Keratinocyte (primary cell): ENCODE data around the gene NCCRP1. TPM values are rescaled to one million over a fixed set of nuclear protein-coding genes. Genes with fewer than 3 reads are reported as not detected.

Experiments
- DNase-seq: peaks from one replicate; pipeline ENCODE4 v3.0.0-alpha.2; 2011; ENCODE audit warnings: low read depth, missing footprints, low spot score
- FAIRE-seq: peaks from 2 replicates; lab custom pipeline; 2011; peaks lifted over from hg19 to GRCh38; lab: Jason Lieb, UNC
- H2AFZ ChIP-seq: 2 replicates; pipeline ENCODE4 v1.6.0; 2012; ENCODE audit warnings: low read length, control low read depth, inconsistent platforms; ENCODE audit not compliant: control insufficient read depth
- H3K27ac ChIP-seq: 2 replicates; pipeline ENCODE4 v1.5.1; 2011; ENCODE audit warnings: low read length; ENCODE audit not compliant: control insufficient read depth, insufficient read depth
- H3K27me3 ChIP-seq: 3 replicates; pipeline ENCODE4 v1.6.0; 2011; ENCODE audit warnings: low read length; ENCODE audit not compliant: control insufficient read depth, insufficient read depth; ENCODE audit errors: extremely low read depth
- H3K36me3 ChIP-seq, 2 experiments: 2 replicates in 1 of 2; 3 replicates in 1 of 2; pipeline ENCODE4 v1.5.1; 2011; ENCODE audit warnings: low read length in 2 of 2, mild to moderate bottlenecking in 1 of 2; ENCODE audit not compliant: control insufficient read depth in 2 of 2, insufficient read depth in 2 of 2; ENCODE audit errors: extremely low read depth in 1 of 2
- H3K4me1 ChIP-seq: 3 replicates; pipeline ENCODE4 v1.5.1; 2011; ENCODE audit warnings: low read length; ENCODE audit not compliant: control insufficient read depth, insufficient read depth; ENCODE audit errors: extremely low read depth
- H3K4me2 ChIP-seq: 3 replicates; pipeline ENCODE4 v1.6.0; 2011; ENCODE audit warnings: low read depth, low read length; ENCODE audit not compliant: control insufficient read depth, insufficient read depth; ENCODE audit errors: extremely low read depth
- H3K4me3 ChIP-seq, 3 experiments: fragments of 200-600 bp in 1 of 3; sonication (generic) in 1 of 3; 2 replicates in 2 of 3; 3 replicates in 1 of 3; pipeline ENCODE4 v1.5.1; 2011 to 2016; ENCODE audit warnings: low read length in 3 of 3, mild to moderate bottlenecking in 3 of 3, control low read depth in 2 of 3, inconsistent platforms in 1 of 3, low read depth in 1 of 3, mixed read lengths in 1 of 3, mixed run types in 1 of 3, moderate library complexity in 1 of 3; ENCODE audit not compliant: control insufficient read depth in 2 of 3, insufficient read depth in 2 of 3; ENCODE audit errors: extremely low read depth in 1 of 3
- H3K79me2 ChIP-seq: 2 replicates; pipeline ENCODE4 v1.6.0; 2012; ENCODE audit warnings: low read length; ENCODE audit not compliant: control insufficient read depth, insufficient read depth
- H3K9ac ChIP-seq: 3 replicates; pipeline ENCODE4 v1.6.0; 2011; ENCODE audit warnings: low read length; ENCODE audit not compliant: control insufficient read depth, insufficient read depth; ENCODE audit errors: extremely low read depth
- H3K9me1 ChIP-seq: 3 replicates; pipeline ENCODE4 v1.6.0; 2011; ENCODE audit warnings: low read length; ENCODE audit not compliant: control insufficient read depth, insufficient read depth; ENCODE audit errors: extremely low read depth
- H3K9me3 ChIP-seq: 2 replicates; pipeline ENCODE4 v1.5.1; 2012; ENCODE audit warnings: low read depth, low read length; ENCODE audit not compliant: control insufficient read depth
- H4K20me1 ChIP-seq: 3 replicates; pipeline ENCODE4 v1.6.0; 2011; ENCODE audit warnings: low read length; ENCODE audit not compliant: control insufficient read depth, insufficient read depth; ENCODE audit errors: extremely low read depth
- CTCF ChIP-seq, 3 experiments: IDR thresholded peaks in 1 of 3; conservative IDR thresholded peaks in 1 of 3; optimal IDR thresholded peaks in 1 of 3; 2 replicates in 2 of 3; 3 replicates in 1 of 3; pipeline versions ENCODE3 to v1.5.1; 2011; ENCODE audit warnings: low read length in 3 of 3, mild to moderate bottlenecking in 3 of 3, moderate library complexity in 2 of 3, control low read depth in 1 of 3, inconsistent platforms in 1 of 3; ENCODE audit not compliant: insufficient read depth in 2 of 3; ENCODE audit errors: extremely low read depth in 1 of 3
- EZH2 ChIP-seq: IDR thresholded peaks from one replicate; pipeline ENCODE4 v1.6.1; 2012; ENCODE audit warnings: inconsistent platforms, mild to moderate bottlenecking, low read length, moderate library complexity
- dilution Hi-C: fragments of 300-500 bp; cut with MboI; formaldehyde crosslinking; loops from one replicate; pipeline ENCODE4 v1.7.0; 2020; ENCODE audit warnings: low sequenced_read_pairs; ENCODE audit not compliant: extremely low pct_ligation_motif_present
- polyA plus RNA-seq, 5 experiments: library from polyadenylated mRNA; depleted of rRNA in 3 of 5; stranded (reverse) in 3 of 5; stranded (forward) in 1 of 5; unstranded in 1 of 5; fragments of >200 nt; gene quantifications; 1 replicate in 1 of 5; 2 replicates in 3 of 5; 3 replicates in 1 of 5; pipeline versions ENCODE4 v1.2.1 to v1.2.3, GENCODE V29; 2011 to 2012; ENCODE audit warnings: missing spikeins in 2 of 5, low read depth in 1 of 5, low replicate concordance in 1 of 5

NCCRP1 gene
- polyA plus RNA-seq, 1 donor (not counting 4 experiments of a cell fraction or from before 2014, with no cell fraction given): 2.3 TPM

- H3K4me2 ChIP-seq: no peak overlapping the region
- no peak overlapping the region for H3K4me3 ChIP-seq
- H2AFZ ChIP-seq: no peak overlapping the region
- peaks cover 8% of the 10 kb centered on the region for H4K20me1 ChIP-seq
- no peak overlapping the region for H3K27ac ChIP-seq
- FAIRE-seq (no peak), DNase-seq (no peak)
- H3K27me3 ChIP-seq: no peaks in the 10 kb centered on the region
- dilution Hi-C loops: no loop called here
- peaks cover 64% of the 10 kb centered on the region for H3K79me2 ChIP-seq
- H3K9ac ChIP-seq: no peak overlapping the region
- no peaks in the 10 kb centered on the region for H3K9me1 ChIP-seq
- TF ChIP-seq CTCF (optimal IDR thresholded peaks at IDR 0.05 in 1 of 3, IDR thresholded peaks at IDR 0.05 in 1 of 3, conservative IDR thresholded peaks at IDR 0.05 in 1 of 3; ENCODE audit: extremely low read depth in 1 of 3, insufficient read depth in 2 of 3, low read length in 3 of 3) (no peak), EZH2 (no peak)
- peaks cover 4% of the 10 kb centered on the region for H3K4me1 ChIP-seq
- H3K9me3 ChIP-seq: no peaks in the 10 kb centered on the region
- no peaks in the 10 kb centered on the region for H3K36me3 ChIP-seq
Measured at GRCh38 chr19:39148939-39149529, 47.7 kb upstream of the NCCRP1 start.

GRCh38 chr19:39150235-39150634 is 46.5 kb upstream of the NCCRP1 start:
- FAIRE-seq: no peak
- no peaks in the 10 kb centered on the region for H4K20me1 ChIP-seq

More at GRCh38 chr19:39150235-39150634, 46.5 kb upstream of the NCCRP1 start:
- dilution Hi-C loops: no loop called here
- Histone ChIP-seq H3K9me1 (peaks cover 4% of the 10 kb centered on the region), H3K36me3 (no peaks in the 10 kb centered on the region), H3K4me1 (peaks cover 16% of the 10 kb centered on the region), H2AFZ (no peak overlapping the region), H3K27me3 (no peaks in the 10 kb centered on the region), H3K27ac (no peak overlapping the region), H3K79me2 (peaks cover 59% of the 10 kb centered on the region), H3K9ac (no peak overlapping the region), H3K9me3 (no peaks in the 10 kb centered on the region), H3K4me2 (no peak overlapping the region), H3K4me3 (no peak overlapping the region)
- DNase-seq: no peak
- TF ChIP-seq CTCF (optimal IDR thresholded peaks at IDR 0.05 in 1 of 3, IDR thresholded peaks at IDR 0.05 in 1 of 3, conservative IDR thresholded peaks at IDR 0.05 in 1 of 3; ENCODE audit: extremely low read depth in 1 of 3, insufficient read depth in 2 of 3, low read length in 3 of 3) (no peak), EZH2 (no peak)
